A549 (cell line): ENCODE results near the gene LDLRAD4.

Experiments
- MYC ChIP-seq: IDR thresholded peaks from 2 replicates; pipeline ENCODE4 v1.6.1; 2012; ENCODE audit warnings: mild to moderate bottlenecking, inconsistent platforms, low read length, improper control_type of control experiment, borderline replicate concordance
- POLR2A ChIP-seq: IDR thresholded peaks from 2 replicates; pipeline ENCODE4 v1.6.1; 2012; ENCODE audit warnings: mild to moderate bottlenecking, low read length
- ZFP36 ChIP-seq: fragments of 450-650 bp; IDR thresholded peaks from 2 replicates; pipeline ENCODE4 v1.6.1; 2014; ENCODE audit warnings: borderline replicate concordance; ENCODE audit not compliant: partially characterized antibody
- TF ChIP-seq, protein P1 (sequence below): fragments of >200 bp; sonication (Bioruptor Twin); formaldehyde crosslinking; IDR thresholded peaks from 3 replicates; pipeline ENCODE4 v1.5.1; 2016

DNA sequence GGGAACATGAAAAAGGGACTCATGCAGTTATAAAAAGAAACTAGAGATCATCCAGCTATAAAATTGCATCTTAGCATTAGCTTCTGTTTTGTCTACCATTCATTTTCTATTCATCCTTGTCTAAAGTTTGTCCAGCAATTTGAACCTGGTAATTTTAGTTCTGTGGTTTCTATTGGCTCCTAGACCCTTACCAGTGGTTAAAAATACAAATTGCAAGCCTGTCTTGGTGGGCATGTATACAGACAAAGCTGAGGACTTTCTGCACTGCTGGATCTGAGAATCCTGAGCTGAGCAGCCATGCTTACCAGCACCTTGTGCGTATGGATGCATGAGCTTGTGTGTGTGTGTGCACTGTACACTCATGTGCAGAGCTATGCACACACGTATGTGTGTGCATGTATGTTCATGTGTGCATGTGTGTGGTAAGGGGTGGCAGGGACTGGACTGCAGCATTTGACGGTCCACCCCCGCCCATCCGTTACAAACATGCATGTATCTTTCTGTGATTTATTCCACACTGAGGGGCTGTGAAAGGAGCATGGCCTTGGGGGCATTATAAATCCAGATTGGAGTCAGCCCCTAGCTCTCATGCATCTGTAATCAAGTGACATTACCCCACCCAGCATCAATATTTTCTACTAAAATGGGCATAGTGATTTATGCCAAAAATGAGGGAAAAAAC lies 363.1 kb downstream of the LDLRAD4 start:
- TF ChIP-seq POLR2A (no peak), MYC (no peak), ZFP36 (no peak)
- TF ChIP-seq, protein P1, sequence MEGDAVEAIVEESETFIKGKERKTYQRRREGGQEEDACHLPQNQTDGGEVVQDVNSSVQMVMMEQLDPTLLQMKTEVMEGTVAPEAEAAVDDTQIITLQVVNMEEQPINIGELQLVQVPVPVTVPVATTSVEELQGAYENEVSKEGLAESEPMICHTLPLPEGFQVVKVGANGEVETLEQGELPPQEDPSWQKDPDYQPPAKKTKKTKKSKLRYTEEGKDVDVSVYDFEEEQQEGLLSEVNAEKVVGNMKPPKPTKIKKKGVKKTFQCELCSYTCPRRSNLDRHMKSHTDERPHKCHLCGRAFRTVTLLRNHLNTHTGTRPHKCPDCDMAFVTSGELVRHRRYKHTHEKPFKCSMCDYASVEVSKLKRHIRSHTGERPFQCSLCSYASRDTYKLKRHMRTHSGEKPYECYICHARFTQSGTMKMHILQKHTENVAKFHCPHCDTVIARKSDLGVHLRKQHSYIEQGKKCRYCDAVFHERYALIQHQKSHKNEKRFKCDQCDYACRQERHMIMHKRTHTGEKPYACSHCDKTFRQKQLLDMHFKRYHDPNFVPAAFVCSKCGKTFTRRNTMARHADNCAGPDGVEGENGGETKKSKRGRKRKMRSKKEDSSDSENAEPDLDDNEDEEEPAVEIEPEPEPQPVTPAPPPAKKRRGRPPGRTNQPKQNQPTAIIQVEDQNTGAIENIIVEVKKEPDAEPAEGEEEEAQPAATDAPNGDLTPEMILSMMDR = no peak
